SKM-1 treated with dmso at 0.1 percent for 144 hours (cell line): ENCODE measurements around the gene SMOC2.
"Not testable (repeated sequence)": the region's sequence is repeated elsewhere in the genome, so short reads cannot be mapped to it uniquely, and the experiment has no call there.

ENCODE experiments used
- DNase-seq: peaks from one replicate; lab custom pipeline; 2025; ENCODE audit not compliant: unreplicated experiment; lab: John Stamatoyannopoulos, UW

Gene SMOC2

DNA sequence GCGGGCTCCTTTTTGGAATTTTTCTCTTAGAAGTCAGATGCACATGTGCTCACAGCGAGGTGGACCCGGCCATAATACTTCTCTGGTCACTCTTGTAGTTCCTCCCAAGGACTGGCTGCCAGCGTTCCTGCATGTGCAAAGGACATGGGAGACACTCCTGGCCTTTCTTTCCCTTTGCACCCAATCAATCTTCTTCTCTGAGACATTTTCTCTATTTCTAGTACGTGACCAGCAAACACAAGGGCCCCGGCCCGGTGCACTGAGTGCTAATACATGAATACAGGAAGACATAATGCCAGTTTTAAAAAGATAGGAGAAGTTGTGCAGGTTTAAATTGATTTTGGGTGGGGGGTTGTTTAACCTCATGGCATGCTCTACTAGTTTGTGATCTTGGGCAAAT lies 233.6 kb downstream of the SMOC2 start:
- no peak for DNase-seq

DNA sequence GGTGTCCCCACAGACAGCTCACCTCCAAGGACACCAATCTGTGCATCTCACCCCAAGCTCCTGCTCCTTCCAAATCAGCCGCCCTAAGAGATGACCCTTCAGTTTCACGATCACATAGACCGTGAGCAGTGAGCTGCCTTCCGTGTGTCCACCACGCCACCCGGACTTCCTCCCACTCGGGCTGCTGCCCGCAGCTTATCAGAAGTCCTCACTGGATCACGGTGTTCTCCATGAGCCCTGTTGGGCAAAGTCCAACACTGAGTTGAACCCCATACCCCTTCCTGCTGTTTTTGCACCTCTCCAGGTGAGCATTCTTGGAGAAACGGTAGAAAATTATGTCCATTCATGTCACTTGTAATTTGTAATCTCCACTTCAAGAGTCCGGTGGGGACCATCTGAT lies 234.4 kb downstream of the SMOC2 start:
- DNase-seq = no peak

DNA sequence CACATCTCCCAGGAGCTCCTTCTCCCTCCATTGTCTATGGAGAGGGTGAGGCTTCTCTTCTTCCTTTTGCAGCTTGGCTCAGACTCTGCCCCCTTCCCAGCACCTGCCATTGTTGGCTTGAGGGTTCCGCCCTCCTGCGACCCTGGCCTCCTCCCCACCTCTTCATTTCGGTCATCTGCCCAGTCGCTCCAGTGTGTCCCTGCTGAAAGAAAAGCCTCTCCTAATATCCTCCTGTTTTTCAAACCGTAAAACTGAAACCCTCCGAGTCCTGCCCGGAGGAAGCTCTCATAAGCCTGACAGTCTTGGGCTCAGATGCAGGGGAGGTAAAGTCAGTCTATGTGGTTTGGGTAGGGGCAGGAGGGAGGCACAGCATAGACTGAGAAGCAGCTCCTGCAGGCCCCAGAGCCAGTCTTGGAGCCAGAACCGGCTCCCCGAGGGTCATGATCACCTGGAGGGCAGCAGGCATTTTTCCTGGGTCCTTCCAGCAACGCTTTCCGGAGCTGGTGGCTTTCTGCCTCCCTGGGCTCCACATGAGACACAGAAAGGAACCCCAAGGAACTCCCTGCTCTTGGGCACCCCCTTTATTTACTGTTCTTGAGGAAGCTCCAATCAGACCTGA lies 235.1 kb downstream of the SMOC2 start:
- DNase-seq = no peak

DNA sequence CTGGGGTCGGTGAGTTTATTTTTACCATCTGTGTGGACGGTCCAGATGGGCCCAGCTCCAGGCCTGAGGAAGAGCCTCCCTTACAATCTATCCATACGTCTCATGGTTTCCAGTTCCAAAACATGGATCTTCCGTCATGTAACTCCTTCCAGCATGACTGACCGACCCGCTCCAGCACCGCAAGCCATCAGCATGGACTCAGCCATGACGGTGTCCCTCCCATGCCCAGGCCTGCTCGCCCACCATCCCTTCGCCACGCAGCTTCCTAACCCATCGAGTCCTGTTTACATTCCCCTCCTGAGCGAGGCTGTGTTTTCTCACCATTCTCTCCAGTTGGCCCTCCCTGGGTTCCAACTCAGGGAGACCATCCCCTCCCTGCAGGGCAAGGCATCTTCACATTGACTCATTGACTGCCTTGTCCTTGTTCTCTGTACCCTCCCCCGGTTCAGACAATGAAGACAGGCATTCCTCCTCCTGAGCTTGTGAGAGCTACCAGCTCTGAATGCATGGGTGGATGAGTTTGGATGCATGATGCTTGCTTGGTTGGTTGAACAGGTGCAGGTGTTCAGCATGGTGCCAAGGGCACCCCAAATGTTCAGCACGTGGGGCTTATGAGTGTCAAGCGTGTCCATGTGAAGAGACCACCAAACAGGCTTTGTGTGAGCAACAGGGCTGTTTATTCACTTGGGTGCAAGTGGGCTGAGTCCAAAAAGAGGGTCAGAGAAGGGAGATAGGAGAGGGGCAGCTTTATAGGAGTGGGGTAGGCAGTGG lies 235.8 kb downstream of the SMOC2 start:
- DNase-seq = no peak

DNA sequence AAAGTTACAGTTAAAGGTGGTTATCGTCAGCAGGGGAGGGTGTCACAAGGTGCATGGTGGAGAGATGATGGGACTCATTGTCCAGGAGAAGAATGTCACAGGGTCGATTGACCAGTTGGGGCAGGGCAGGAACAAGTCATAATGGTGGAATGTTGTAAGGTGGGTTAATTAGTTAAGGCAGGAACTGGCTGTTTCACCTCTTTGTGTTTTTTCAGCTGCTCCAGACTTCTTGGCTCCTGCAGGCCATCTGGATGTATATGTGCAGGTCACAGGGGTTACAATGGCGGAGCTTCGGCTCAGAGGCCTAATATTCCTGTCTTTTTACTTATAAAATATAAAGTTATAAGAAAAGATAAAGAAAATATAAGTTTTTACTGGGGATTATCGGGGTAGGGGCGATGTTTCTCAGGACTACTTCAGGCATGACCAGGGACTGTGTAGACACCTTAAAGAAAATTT lies 236.4 kb downstream of the SMOC2 start:
- DNase-seq = not testable (repeated sequence)

DNA sequence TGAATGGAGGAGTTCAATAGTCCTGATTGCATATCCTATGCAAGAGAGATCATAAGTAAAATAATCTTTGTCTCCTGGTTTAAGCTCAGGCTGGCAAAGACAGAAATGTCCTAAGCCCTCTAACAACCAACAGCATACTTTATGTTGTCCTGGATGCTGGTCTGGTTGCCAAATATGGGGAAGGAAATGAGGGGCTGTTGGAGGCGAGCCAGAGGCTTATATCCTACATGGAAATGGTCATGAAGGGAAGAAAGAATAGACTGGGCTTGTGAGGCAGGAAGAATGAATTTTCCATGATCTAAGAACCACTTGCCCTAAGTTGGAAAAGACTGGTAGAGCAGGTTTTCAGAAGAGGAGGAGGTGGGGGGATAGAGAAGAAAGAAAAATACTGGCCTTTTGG lies 237.1 kb downstream of the SMOC2 start:
- DNase-seq = no peak

DNA sequence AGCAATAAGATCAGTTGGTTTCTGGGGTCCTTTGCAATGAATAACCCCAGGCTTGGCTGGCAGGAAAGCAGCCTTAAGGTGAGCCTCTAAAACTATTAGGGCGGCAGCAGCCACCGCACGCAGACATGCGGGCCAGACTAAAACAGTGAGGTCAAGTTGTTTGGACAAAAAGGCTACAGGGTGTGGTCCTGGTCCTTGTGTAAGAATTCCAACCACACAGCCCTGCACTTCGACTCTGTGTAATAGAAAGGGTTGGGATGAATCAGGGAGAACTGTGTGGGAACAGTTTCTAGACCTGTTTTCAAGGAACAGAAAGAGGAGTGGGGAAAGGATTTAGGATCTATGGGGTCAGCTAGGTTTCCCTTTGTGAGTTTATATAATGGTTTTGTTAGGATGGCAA lies 237.6 kb downstream of the SMOC2 start:
- DNase-seq = no peak

DNA sequence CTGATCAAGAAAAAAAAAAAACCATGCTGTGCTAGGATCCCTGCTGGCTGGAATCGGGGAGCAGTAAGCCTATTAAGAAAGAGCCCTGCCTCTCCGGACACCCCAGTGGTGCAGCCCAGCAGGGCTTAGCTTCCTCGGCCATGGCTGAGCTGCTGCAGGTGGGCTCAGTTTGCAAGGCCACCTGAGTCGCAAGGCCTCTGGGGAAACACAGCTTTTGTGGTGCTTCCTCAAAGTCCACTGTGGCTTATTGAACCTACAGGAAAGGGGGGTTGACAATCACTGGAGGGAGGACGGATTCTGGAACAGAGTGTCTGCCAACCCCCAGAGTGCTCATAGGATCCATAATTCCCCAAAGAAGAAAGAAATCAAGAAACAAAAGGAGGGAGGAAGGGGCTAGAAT lies 240.8 kb downstream of the SMOC2 start:
- DNase-seq = no peak

DNA sequence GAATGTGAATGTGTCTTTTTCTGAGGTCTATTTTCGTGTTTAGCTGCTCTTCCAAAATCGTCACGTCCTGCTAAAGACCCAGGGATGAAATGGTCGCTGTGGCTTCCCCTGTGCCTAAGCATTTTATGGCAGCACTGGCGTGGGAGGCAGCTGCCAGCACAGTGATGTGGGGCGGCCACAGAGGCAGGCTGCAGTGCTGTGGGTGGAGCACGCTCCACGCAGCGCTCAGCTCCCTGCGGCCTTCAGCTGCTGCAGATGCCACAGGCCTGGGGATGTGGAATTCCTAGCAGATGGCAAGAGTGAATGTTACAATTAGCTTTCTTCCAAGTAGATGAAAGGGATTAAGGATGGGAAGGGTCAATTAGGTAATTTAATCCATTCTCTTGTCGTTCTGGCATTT lies 242.6 kb downstream of the SMOC2 start:
- no peak for DNase-seq

DNA sequence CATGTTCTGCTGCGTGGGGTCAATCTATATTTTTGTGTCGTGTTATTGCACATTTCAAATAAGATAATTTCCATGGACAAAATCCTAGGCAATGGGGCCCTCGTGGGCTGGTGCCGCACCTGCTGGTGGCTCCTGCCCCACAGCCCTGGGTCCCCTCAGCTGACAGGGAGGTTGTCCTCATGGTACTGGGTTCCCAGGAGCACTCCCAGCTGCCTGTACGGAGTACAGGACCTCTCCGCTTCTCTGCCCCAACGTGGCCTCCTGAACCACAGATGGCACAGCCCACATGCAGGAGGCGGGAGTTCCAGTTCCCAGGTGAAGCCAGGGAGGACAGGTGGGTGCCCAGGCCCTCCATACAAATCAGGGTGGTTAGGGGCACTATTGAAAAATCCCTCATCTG lies 243.5 kb downstream of the SMOC2 start:
- DNase-seq = no peak

DNA sequence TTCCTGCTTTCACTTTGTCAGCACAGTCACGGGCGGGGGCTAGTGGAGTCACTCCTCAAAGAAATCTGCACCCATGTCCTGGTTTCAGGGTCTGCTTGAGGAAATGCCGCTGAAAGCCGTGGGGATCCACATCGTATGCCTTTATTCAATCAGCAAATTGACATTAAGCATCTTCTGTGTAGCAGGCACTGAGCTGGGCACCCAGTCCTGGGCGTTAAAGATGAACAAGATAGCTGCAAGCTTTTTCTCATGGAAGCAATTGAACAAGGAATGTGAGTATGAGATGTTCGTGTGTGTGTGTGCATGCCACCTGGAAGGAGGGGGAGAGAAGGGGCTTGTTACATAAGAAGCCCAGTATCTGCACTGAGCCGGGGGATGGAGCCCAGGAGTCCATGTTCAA lies 243.9 kb downstream of the SMOC2 start:
- DNase-seq = no peak

DNA sequence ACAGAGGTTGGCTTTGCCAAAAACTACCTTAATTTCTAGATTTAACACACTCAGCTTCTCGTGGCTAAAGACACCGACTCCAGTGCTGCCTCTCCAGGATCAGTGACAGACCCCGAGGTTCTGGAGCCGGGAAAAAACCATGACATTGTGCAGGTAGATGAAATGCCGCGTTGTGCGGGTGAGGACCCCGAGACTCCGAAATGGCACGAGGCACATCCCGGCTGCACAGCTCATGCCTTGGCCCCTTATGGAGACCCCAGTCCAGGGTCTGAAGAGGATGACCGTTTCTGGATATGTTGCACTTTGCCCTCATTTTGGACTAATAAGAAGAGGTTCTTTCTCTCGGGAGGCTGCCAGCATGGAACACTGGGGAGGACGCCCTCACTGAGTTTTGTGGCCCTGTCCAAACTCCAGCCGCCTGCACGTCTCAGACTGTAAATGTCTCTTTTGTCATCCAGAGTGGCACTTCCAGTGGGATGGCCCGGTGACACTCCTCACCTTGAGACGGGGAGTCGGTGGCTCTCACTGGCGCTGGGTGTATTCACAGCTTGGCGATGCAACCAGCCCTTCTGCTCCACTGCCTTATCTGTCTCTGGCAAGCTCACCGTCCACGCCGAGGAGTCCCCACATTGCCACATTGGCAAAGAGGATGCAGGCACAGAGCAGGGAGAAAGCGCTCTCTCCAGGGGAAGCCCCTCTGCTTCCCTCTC lies 245.2 kb downstream of the SMOC2 start:
- DNase-seq = no peak

DNA sequence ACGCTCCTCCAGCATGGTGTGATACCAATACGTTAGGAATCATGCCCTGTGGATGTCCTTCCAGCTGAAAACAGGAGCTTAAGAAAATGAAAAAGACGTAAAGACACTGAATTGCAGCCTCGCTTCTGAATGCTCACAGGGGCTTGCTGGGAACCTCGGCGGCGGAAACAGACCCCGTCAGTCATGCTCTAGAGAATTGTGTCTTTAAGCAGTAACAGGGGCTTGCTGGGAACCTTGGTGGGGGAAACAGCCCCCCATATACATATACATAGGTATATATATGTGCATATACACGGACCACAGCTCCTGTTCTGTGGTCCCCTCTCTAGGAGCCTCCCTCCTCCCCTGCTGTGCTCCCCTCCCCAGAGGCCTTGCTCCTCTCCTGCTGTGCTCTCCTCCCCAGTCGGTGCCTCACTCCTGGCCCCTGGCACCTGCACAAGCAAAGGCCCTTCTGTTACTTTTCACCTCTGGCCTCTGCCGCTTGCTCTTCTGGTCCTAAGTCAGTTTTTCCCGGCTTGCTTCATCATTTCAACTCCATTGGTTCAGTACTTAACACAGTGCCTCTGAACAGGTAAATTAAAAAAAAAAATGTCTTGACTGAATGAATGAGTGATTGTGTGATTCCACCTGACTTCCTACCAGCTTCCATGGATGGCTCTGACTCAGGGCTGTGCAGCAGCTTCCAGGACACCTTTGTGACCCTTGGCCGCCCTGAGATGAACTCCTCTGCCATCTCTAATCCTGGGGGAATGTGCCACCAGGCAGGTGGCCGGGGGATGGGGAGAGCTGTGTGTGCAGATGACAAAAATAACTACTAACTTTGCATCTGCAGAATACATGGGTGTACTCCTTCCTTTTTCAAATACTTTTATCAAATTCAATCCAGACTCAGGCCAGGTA lies 246.1 kb downstream of the SMOC2 start:
- no peak for DNase-seq

DNA sequence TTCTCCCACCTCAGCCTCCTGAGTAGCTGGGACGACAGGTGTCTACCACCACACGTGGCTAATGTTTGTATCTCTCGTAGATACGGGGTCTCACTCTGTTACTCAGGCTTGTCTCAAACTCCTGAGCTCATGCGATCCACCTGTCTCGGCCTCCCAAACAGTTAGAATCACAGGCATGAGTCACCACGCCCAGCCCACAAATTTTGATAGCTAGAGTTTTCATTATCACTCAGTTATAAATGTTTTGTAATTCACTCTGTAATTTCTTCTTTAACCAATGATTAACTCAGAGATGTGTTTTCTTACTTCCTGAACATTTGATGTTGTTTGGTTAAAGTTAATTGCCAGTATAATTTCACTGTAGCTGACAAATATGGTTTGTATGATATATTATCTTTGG lies 249.3 kb downstream of the SMOC2 start:
- no peak for DNase-seq

DNA sequence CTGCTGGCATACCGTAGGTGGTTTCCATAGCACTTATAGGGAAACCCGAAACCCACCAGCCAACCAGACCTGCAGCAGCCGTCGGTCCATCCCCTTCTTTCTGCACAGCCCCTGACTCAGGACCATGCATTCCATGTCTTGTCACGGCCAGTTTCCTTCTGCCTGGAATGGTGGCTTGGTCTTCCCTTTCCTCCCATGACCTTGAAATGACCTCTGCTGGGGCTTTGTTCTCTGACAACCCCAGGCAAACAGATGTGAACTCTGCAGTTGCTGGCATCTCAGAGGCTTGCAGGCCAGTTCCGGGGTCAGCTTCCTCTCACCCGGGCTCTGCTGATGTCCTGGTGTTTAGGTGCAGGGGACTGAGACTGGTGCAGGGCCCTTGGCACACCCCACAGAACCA lies 250.8 kb downstream of the SMOC2 start:
- DNase-seq = no peak

DNA sequence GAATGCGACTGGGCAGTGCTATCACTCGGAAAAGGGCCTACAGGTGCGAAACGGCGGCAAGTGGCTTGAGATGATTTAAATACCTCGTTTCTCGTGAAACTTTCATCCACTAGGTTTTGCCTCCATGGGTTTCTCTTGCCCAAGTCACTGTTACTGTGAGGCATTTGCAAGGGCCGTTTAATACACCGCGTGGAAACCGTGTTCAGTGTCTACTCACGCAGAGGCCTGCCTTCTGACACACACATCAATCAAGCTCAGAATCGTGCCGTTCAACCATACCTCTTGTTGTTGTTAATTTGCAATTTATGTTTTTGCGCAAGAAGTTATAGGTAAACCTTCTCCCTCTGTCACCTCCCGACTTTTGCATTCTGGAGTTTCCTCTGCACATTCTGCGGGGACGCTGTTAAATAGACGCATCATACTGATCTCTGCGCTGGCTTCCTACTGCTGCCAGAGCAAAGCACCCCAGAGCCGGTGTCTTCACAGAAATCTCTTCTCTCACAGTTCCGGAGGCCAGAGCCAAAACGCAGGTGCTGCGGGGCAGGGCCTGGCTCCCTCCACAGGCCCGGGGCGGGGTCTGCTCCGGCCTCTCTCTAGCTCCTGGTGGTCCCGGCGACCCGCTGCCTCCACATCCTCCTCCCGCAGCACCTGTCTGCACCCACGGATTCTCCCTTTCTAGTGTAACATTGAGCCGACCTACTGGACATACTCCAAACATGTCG lies 251.4 kb downstream of the SMOC2 start:
- no peak for DNase-seq

DNA sequence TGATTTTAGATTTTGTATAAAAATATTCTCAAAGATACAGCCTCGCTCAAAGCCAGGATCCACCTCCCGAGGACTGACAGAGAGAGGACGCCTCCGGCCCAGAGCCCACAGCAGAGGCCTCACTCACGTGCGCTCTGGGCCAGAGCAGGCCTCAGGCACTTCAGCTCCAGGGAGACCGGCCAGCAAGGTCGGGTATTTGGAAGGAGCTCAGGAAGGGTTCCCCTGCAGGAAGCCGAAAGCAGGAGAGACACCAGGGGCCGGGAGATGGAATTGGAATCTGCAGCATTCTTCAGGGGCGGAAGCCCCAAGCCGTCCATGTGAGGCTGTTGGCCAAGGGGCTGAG lies 251.9 kb downstream of the SMOC2 start:
- DNase-seq = not testable (repeated sequence)

DNA sequence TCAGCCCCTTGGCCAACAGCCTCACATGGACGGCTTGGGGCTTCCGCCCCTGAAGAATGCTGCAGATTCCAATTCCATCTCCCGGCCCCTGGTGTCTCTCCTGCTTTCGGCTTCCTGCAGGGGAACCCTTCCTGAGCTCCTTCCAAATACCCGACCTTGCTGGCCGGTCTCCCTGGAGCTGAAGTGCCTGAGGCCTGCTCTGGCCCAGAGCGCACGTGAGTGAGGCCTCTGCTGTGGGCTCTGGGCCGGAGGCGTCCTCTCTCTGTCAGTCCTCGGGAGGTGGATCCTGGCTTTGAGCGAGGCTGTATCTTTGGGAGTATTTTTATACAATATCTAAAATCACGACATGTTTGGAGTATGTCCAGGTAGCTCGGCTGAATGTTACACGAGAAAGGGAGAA lies 253.8 kb downstream of the SMOC2 start:
- not testable (repeated sequence) for DNase-seq

DNA sequence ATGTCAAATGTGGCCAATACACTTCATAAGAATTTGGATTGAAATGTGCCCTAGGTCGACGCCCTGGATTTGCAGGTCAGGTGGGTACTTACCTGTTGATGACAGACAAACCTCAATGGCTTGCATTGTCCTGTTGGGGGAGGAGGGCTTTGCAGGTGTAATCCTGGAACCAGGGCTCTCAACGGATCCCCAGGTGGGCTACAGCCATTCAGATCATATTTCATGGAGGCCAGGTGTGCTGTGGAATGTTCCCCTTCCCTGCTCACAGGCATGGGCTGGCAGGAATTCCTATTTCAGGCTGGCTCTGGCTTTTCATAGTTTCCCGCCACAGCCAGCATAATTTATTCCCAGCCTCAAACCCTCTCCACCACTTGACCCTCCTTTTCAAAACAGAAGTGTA lies 254.7 kb downstream of the SMOC2 start:
- DNase-seq = no peak

DNA sequence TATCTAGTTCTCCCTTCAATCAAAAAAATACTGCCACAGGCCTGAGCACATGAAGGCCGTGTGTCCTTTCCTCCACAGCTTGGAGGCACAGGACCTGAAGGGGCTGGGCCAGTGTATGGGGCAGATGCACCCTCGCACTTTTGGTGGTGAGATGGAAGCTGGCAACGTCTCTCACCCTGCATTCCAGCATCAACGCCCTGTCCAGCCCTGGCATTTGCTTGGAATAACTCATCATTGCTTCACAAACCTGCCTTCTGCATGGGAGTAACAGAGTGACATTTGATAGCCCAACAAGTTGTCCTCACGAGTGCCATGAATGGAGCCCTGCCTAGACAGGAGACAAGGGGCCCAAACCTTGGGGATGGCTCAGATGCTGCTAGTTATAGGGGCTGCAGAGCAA lies 257.9 kb downstream of the SMOC2 start:
- DNase-seq = no peak
